Psoas muscle (tissue), 8 donors: ENCODE data around the gene SSMEM1. TPM values are rescaled to one million over a fixed set of nuclear protein-coding genes. Genes with fewer than 3 reads are reported as not detected.

Experiments used
- ATAC-seq, 4 donors: fragments of 200-7000 bp; cut with Tn5 transposase; one replicate each; pipeline ENCODE4 v1.9.1; 2020; ENCODE audit warnings: moderate library complexity in 3 of 4, mild to moderate bottlenecking in 2 of 4
- DNase-seq, 2 donors: peaks; one replicate each; pipeline ENCODE4 v3.0.0-alpha.2; 2020
- H3K27ac ChIP-seq: fragments of 200-600 bp; one replicate; pipeline ENCODE4 v1.8.0; 2022
- H3K27me3 ChIP-seq, 3 donors: fragments of 200-600 bp in 1 of 3; one replicate each; pipeline versions ENCODE4 v1.6.1 to v1.8.0; 2013 to 2022; ENCODE audit warnings: low read length in 2 of 3, mild to moderate bottlenecking in 2 of 3, moderate library complexity in 1 of 3; ENCODE audit not compliant: insufficient read depth in 3 of 3
- H3K36me3 ChIP-seq, 2 donors: fragments of 200-600 bp in 1 of 2; one replicate each; pipeline versions ENCODE4 v1.6.1 to v1.8.0; 2013 to 2022; ENCODE audit warnings: low read depth in 1 of 2, mild to moderate bottlenecking in 1 of 2, moderate library complexity in 1 of 2; ENCODE audit not compliant: insufficient read depth in 1 of 2
- H3K4me1 ChIP-seq: fragments of 200-600 bp; one replicate; pipeline ENCODE4 v1.8.0; 2022
- H3K4me3 ChIP-seq: fragments of 200-600 bp; one replicate; pipeline ENCODE4 v1.8.0; 2022; ENCODE audit warnings: mild to moderate bottlenecking
- H3K9me3 ChIP-seq: fragments of 200-600 bp; one replicate; pipeline ENCODE4 v1.8.0; 2022
- WGBS, 3 donors: extraction: QIAGEN DNeasy Blood & Tissue Kit; methylation state at CpG; one replicate each; pipeline versions ENCODE4 v1.1.6 to v1.1.7; 2013; 5-methylcytosine and 5-hydroxymethylcytosine counted together
- intact Hi-C, 2 donors: fragments of 100-400 bp; cut with DNase I; formaldehyde crosslinking; loops; one replicate each; pipeline versions ENCODE4 v1.11.0 to v1.14.2; 2022
- polyA plus RNA-seq, 3 donors: library from polyadenylated mRNA; stranded (reverse); fragments of 200-250 nt; gene quantifications; one replicate each; pipeline ENCODE4 v1.2.3, GENCODE V29; 2013
- total RNA-seq, 4 donors: library from RNA; stranded (reverse); fragmentation: NEBNext Ultra II Directional in 2 of 4; extraction: Animal tissue kit (Norgen Biotek cat#: 25700) in 2 of 4; gene quantifications; one replicate each; pipeline versions ENCODE4 v1.2.1 to v1.2.4, GENCODE V29; 2021 to 2023
- TF ChIP-seq, protein P1 (sequence below): fragments of 200-600 bp; IDR thresholded peaks from one replicate; pipeline ENCODE4 v1.8.0; 2022; ENCODE audit warnings: antibody characterized with exemption
- donor health status: healthy with polysubstance abuse.
- donor health status: DM: no; HTN: no; CAD: no; lungs with moderate emphysema.
- donor health status: Bipolar disorder and iron deficiency.
- donor health status: healthy.
- donor health status: DM: yes; HTN: yes; CAD: no.
- donor health status: DM: no; HTN: no; CAD: no.
- donor health status: DM: no; HTN: no; CAD: no.
- donor health status: DM: yes; HTN: yes; CAD: no.

Gene SSMEM1
- total and polyA plus RNA-seq, 7 donors = not detected

DNA sequence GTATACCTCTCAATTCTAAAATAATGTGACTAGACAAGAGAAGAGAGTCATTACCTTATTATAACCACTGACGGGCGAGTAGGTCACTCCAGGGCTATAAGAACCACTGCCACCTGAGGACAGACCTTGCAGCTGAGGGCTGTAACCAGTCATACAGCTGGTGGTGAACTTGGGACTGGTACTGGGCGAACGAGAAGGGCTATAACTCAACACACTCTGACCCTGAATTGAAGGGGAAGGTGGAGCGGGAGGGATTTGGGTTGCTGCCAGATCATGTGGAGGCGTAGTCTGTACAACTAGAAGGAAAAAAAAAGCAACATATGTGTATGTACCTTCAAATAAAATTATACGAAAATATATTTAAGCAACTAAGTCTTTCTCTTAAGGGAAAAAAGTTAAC is 5.9 kb upstream of the SSMEM1 start:
- 79 to 84% (median 80%) methylated on average over 7 of the region's 7 CpGs for WGBS, 3 donors
- ATAC-seq (no peak), DNase-seq (no peak)
- TF ChIP-seq, protein P1, sequence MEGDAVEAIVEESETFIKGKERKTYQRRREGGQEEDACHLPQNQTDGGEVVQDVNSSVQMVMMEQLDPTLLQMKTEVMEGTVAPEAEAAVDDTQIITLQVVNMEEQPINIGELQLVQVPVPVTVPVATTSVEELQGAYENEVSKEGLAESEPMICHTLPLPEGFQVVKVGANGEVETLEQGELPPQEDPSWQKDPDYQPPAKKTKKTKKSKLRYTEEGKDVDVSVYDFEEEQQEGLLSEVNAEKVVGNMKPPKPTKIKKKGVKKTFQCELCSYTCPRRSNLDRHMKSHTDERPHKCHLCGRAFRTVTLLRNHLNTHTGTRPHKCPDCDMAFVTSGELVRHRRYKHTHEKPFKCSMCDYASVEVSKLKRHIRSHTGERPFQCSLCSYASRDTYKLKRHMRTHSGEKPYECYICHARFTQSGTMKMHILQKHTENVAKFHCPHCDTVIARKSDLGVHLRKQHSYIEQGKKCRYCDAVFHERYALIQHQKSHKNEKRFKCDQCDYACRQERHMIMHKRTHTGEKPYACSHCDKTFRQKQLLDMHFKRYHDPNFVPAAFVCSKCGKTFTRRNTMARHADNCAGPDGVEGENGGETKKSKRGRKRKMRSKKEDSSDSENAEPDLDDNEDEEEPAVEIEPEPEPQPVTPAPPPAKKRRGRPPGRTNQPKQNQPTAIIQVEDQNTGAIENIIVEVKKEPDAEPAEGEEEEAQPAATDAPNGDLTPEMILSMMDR = no peak
- intact Hi-C loops = loop anchor here in 1 of 2 donors (10.0 kb wide), 1 partner anchor 127 kb away; the partner anchor contains the start of gene KLHDC10
- no peak overlapping the region for H3K4me3 ChIP-seq
- H3K27me3 ChIP-seq = no peaks in the 10 kb centered on the region
- H3K27ac ChIP-seq = no peak overlapping the region
- H3K36me3 ChIP-seq = peaks cover 3 to 66% of the 10 kb centered on the region in 2 donors
- H3K4me1 ChIP-seq = no peaks in the 10 kb centered on the region
- H3K9me3 ChIP-seq = no peaks in the 10 kb centered on the region

DNA sequence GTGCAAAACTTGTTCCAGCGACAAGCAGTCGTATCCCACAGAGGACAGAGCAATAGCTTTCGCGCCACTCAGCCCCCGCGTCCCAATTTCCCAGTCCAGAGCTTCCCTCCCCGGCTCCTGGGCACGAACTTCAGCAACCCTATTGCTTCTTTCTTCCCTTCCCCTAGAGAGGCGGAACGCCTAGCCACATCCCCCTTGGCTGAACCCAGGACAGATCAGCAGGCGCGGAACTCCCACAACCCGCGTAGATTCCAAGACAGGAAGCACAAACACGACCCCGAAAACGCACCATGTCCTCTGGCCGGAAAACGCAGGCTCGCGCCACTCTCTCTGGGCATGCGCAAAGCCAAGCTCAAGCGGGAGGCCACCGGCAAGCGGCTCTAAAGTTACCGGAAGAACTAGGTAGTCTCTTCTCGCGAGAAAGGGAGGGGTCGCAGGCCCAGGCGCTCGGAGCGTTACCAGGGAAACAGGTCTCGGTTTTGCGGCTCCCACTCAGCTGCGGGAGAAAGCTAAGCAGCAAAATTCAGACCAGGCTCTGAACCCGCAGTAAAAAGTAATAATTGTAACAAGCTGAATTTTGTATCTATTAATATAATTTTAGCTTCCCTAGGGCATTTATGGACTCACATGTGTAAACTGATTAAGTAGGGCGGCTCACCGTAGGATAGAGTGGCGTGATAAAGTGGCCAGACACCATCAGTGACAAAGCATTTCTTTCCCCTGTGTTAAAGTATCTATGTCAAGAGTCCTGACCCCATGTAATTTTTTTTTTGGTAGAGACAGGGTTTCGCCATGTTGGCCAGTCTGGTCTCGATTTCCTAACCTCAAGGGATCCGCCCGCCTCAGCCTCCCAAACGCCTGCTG is 2.3 kb upstream of the SSMEM1 start, which contains the start of gene TMEM209:
Gene TMEM209 (minus strand): TSS at position 323 of the 864 bp plus-strand sequence. CDS start 31 bp downstream, at position 292.
- Histone ChIP-seq H3K27me3 (no peaks in the 10 kb centered on the region), H3K36me3 (peaks cover 3 to 36% of the 10 kb centered on the region in 2 donors), H3K9me3 (no peaks in the 10 kb centered on the region), H3K27ac (peak within 1 kb of the TSS; percentile 88), H3K4me1 (no peaks in the 10 kb centered on the region), H3K4me3 (peak within 1 kb of the TSS; percentile 83)
- 5 to 9% (median 7%) methylated on average over 44 of the region's 44 CpGs for WGBS, 3 donors
- ATAC-seq (peak; percentile 98 to 100 (median 98)), DNase-seq (peak; percentile 94 to 98)
- TF ChIP-seq, protein P1 = no peak
- intact Hi-C loops = loop anchor here (5.0 to 10.0 kb wide), 2 partner anchors 131 to 133 kb away; partner anchors contain the start of gene KLHDC10 (in 2 of the 2)

DNA sequence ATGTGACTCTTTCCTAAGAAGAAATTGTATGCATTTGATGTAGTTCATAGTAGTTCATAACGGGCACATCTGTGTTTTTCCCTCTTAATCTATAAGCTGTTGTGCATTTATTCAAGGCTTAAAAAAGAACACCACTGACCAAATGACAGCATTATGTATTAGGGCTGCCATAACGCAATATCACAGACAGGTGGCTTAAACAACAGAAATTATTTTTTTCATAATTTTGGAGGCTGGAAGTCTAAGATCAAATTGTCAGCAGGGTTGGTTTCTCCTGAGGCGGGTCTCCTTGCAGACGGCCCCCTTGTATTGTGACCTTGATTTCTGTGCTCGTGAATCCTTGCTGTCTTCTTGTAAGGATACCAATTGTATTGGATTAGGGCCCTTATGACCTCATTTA is 627 bp upstream of the SSMEM1 start:
- intact Hi-C loops = loop anchor here (5.0 to 10.0 kb wide), 2 partner anchors 132 to 135 kb away; partner anchors contain the start of gene KLHDC10 (in 2 of the 2)

DNA sequence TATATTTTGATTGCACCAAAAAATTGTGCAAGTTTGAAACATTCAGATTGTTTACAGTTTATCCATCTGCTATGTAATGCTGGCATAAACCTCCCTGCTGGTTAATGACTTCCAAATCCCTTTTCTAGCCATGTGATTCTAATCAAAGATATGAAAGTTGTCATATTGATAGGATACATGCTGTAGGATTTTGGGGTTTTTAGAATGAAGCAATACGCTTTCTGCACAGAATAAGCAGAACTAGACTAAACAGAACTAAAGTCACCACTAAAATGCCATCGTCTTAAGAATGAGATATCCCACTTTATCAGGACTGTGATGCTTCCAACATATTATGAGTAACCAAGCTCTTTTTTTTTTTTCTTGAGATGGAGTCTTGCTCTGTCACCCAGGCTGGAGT is 856 bp downstream of the SSMEM1 start:
- Histone ChIP-seq H3K36me3 (peaks cover 0 to 4% of the 10 kb centered on the region in 2 donors), H3K4me3 (no peak overlapping the region), H3K27ac (no peak overlapping the region), H3K27me3 (no peaks in the 10 kb centered on the region), H3K9me3 (no peaks in the 10 kb centered on the region), H3K4me1 (no peaks in the 10 kb centered on the region)
- no peak for ATAC-seq
- no peak for DNase-seq
- WGBS, 3 donors = 90 to 95% (median 95%) methylated on average over 2 of the region's 2 CpGs
- TF ChIP-seq, protein P1 = no peak
- intact Hi-C loops = loop anchor here (5.0 to 10.0 kb wide), 2 partner anchors 134 to 136 kb away; partner anchors contain the start of gene KLHDC10 (in 2 of the 2)

More for the DNA sequence above, 627 bp upstream of the SSMEM1 start:
- no peaks in the 10 kb centered on the region for H3K4me1 ChIP-seq
- H3K36me3 ChIP-seq = peaks cover 3 to 19% of the 10 kb centered on the region in 2 donors
- no peak for DNase-seq
- WGBS, 3 donors = 78 to 82% (median 80%) methylated on average over 5 of the region's 5 CpGs
- no peaks in the 10 kb centered on the region for H3K9me3 ChIP-seq
- ATAC-seq = no peak
- TF ChIP-seq, protein P1 = no peak
- H3K4me3 ChIP-seq = no peak overlapping the region
- no peaks in the 10 kb centered on the region for H3K27me3 ChIP-seq
- H3K27ac ChIP-seq = no peak overlapping the region
